ENCODE data around the gene GLS.

Gene GLS

DNA sequence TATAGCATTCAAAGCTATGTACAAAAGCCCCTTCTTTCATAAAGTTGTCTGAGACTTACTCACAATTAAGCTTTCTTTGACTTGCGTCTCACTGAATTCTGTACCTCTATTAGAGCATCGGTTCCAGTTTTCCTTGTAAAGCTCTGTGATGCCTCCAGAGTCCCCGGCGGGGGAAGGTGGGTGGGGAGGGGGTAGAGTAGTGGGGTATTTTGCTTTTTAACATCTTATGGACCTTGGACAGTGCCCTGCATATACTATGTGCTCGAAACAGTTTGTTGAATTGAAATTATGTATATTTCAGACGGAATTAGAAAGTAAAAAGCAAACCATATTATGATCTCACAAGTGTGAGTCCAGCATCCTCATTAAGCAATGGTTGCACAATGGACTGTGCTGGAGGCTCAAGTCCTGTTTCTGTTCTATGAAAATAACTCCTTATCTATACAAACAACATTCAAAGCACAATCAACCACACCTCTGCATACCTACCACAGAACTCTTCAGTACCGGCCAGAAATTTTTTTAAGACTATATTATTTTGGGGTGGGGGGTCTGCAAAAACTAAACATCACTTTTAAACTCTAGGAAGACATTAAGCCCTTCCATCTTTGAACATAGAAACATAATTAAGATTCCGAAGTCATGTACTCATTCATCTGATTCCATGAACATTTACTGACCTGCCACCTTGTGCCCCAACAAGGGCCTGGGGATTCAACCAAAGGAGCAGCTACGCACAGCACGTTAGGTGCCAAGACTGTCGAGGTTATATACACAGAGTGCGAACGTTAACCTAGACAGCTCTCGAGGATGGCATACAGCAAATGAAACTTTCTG lies 132.4 kb downstream of the GLS start:
- DNase-seq (ENCODE audit: low read depth, low spot score): no peak

DNA sequence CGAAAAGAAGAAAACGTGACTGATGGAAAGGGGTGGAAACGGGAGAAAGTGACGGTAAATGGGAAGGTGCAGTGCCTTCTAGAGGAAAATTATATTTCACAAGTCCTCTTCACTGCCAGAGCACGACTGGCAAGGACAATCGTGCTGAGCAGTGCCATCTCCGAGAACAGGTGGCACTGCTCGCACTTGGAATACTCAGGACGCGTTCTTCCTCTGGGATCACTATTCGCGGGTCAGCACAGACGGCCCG lies 133.0 kb downstream of the GLS start:
- DNase-seq (ENCODE audit: low read depth, low spot score): peak; percentile 5

DNA sequence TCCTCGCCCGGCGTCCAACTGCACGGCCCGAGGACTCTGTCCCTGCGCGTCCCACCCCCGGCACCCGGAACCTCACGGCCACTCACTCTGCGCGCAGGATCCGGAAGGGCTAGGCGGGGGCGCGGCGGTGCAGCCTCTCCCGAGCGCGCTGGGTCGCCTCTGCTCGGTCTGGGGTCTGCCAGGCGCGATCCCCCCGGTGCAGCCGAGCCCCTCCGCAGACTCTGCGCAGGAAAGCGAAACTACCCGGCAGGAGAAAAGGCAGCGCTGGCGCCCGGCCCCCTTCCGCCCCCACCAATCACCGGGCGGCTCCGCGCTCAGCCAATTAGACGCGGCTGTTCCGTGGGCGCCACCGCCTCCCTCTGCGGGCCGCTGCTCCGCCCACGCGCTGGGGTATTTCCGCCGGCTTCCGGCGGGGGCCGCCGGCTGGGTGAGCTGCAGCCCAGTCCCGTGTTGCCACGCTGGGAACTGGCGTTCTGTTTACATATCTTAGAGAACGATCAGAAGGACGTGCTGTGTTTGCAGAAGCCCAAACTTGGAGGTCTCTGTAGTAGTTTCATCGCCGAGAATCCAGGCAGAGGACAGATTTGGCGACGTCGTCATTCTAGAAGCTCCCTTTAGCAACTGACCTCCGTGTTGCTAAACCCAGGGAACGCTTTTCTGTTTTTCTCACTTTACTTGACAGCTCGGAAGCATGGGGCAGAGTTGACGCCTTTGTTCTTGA lies 133.5 kb downstream of the GLS start, which contains the start of gene STAT1:
Gene STAT1, minus strand, starts transcription at position 240 of the 721 bp plus-strand sequence. CDS start 4,168 bp downstream, outside the sequence.
- DNase-seq (ENCODE audit: low read depth, low spot score): peak; percentile 70

DNA sequence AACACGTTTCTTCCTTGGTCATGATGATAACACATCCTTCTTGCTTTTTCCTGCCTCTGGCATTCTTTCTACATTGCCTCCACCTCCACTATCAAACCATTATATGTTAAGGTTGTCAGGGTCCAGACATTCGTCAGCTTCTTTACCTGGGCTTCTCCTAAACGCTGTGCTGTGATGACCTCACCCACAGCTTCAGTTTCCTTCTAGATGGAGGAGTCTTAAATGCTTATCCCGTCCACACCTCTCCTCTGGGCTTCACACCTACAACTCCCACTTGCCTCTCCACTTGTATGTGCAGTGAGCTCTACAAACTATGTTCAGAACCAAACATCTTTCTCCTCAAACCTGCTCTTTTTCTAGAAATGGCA lies 134.0 kb downstream of the GLS start:
- no peak for DNase-seq (ENCODE audit: low read depth, low spot score)

All from brain pericyte (primary cell).